Breast epithelium (tissue), 4 donors: ENCODE results near the gene FKRP. TPM values are rescaled to one million over a fixed set of nuclear protein-coding genes. Genes with fewer than 3 reads are reported as not detected.
"Not testable (repeated sequence)": the region's sequence is repeated elsewhere in the genome, so short reads cannot be mapped to it uniquely, and the experiment has no call there.

ENCODE experiments used
- DNase-seq, 2 donors: peaks; one replicate each; pipeline ENCODE4 v3.0.0-alpha.2; 2019; ENCODE audit warnings: low spot score in 2 of 2
- H3K27ac ChIP-seq, 2 donors: fragments of 200-600 bp; sonication (generic) in 1 of 2; one replicate each; pipeline ENCODE4 v1.5.1; 2016 to 2019; ENCODE audit warnings: mild to moderate bottlenecking in 1 of 2
- H3K27me3 ChIP-seq, 2 donors: fragments of 200-600 bp; sonication (generic) in 1 of 2; one replicate each; pipeline versions ENCODE4 v1.5.1 to v1.6.0; 2017 to 2019; ENCODE audit warnings: control low read depth in 1 of 2, mild to moderate bottlenecking in 1 of 2
- H3K36me3 ChIP-seq: fragments of 200-600 bp; one replicate; pipeline ENCODE4 v1.5.1; 2019
- H3K4me1 ChIP-seq, 2 donors: fragments of 200-600 bp; sonication (generic); one replicate each; pipeline ENCODE4 v1.5.1; 2016 to 2019; ENCODE audit warnings: control low read depth in 1 of 2
- H3K4me3 ChIP-seq, 3 donors: fragments of 200-600 bp; sonication (generic); 1 replicate in 2 of 3; 2 replicates in 1 of 3; pipeline ENCODE4 v1.5.1; 2016 to 2019; ENCODE audit warnings: mild to moderate bottlenecking in 3 of 3, moderate library complexity in 2 of 3
- H3K9me3 ChIP-seq, 2 donors: fragments of 200-600 bp; sonication (generic) in 1 of 2; one replicate each; pipeline ENCODE4 v1.5.1; 2016 to 2019; ENCODE audit warnings: control low read depth in 1 of 2
- POLR2A ChIP-seq: fragments of 450-650 bp; IDR thresholded peaks from one replicate; pipeline ENCODE4 v1.6.1; 2016; ENCODE audit warnings: antibody characterized with exemption, mild to moderate bottlenecking, moderate library complexity
- POLR2AphosphoS5 ChIP-seq, 3 donors: sonication (generic); formaldehyde crosslinking; IDR thresholded peaks; one replicate each; pipeline ENCODE4 v1.6.1; 2017; ENCODE audit warnings: antibody characterized with exemption in 3 of 3
- intact Hi-C: fragments of 100-400 bp; cut with DNase I; formaldehyde crosslinking; loops from one replicate; pipeline ENCODE4 v1.15.1; 2023; ENCODE audit warnings: low total_unique reads
- total RNA-seq, 3 donors: library from RNA; depleted of rRNA; stranded (reverse); fragments of >200 nt; gene quantifications; one replicate each; pipeline ENCODE4 v1.1.0, GENCODE V29; 2016
- TF ChIP-seq, protein P1 (sequence below), 3 donors: fragments of 450-650 bp; IDR thresholded peaks; one replicate each; pipeline ENCODE4 v1.5.1; 2016 to 2017; ENCODE audit warnings: antibody characterized with exemption in 3 of 3, mild to moderate bottlenecking in 3 of 3, moderate library complexity in 3 of 3

Gene FKRP
- total RNA-seq, 3 donors from 2014 or later, result 11.4 to 23.1 (median 12.1) TPM

DNA sequence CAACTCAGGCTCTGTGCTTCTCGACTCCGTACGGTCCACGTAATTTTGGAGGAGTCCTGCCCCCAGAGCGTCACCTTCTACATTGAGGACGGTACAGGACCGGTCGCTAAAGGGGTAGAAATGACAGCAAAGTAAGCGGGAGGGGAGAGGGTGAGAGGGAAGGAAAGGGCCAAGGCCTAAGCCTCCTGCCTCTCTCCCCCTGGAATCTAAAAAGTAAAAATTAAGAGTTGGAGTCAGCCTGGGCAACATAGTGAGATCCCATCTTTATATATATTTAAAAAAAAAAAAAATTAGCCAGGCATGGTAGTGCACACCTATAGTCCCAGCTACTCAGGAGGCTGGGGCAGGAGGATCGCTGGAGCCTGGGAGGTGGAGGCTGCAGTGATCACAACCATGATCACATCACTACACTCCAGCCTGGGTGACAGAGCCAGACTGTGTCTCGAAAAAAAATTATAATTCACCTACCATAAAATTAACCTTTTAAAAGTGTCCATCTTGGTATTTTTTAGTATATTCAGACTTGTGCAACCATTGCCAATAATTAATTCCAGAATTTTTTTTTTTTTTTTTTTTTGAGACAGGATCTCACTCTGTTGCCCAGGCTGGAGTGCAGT, 29.9 kb downstream of the FKRP start:
- intact Hi-C loops, result no loop called here
- no peak overlapping the region for H3K27ac ChIP-seq
- H3K4me3 ChIP-seq, result no peak overlapping the region
- no peaks in the 10 kb centered on the region for H3K4me1 ChIP-seq
- H3K9me3 ChIP-seq, result no peaks in the 10 kb centered on the region
- TF ChIP-seq POLR2AphosphoS5 (IDR thresholded peaks at IDR 0.05), result no peak
- TF ChIP-seq, protein P1, sequence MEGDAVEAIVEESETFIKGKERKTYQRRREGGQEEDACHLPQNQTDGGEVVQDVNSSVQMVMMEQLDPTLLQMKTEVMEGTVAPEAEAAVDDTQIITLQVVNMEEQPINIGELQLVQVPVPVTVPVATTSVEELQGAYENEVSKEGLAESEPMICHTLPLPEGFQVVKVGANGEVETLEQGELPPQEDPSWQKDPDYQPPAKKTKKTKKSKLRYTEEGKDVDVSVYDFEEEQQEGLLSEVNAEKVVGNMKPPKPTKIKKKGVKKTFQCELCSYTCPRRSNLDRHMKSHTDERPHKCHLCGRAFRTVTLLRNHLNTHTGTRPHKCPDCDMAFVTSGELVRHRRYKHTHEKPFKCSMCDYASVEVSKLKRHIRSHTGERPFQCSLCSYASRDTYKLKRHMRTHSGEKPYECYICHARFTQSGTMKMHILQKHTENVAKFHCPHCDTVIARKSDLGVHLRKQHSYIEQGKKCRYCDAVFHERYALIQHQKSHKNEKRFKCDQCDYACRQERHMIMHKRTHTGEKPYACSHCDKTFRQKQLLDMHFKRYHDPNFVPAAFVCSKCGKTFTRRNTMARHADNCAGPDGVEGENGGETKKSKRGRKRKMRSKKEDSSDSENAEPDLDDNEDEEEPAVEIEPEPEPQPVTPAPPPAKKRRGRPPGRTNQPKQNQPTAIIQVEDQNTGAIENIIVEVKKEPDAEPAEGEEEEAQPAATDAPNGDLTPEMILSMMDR (IDR thresholded peaks at IDR 0.05), result no peak
- TF ChIP-seq POLR2A, result no peak
- no peaks in the 10 kb centered on the region for H3K27me3 ChIP-seq
- no peak for DNase-seq
- peaks cover 12% of the 10 kb centered on the region for H3K36me3 ChIP-seq

DNA sequence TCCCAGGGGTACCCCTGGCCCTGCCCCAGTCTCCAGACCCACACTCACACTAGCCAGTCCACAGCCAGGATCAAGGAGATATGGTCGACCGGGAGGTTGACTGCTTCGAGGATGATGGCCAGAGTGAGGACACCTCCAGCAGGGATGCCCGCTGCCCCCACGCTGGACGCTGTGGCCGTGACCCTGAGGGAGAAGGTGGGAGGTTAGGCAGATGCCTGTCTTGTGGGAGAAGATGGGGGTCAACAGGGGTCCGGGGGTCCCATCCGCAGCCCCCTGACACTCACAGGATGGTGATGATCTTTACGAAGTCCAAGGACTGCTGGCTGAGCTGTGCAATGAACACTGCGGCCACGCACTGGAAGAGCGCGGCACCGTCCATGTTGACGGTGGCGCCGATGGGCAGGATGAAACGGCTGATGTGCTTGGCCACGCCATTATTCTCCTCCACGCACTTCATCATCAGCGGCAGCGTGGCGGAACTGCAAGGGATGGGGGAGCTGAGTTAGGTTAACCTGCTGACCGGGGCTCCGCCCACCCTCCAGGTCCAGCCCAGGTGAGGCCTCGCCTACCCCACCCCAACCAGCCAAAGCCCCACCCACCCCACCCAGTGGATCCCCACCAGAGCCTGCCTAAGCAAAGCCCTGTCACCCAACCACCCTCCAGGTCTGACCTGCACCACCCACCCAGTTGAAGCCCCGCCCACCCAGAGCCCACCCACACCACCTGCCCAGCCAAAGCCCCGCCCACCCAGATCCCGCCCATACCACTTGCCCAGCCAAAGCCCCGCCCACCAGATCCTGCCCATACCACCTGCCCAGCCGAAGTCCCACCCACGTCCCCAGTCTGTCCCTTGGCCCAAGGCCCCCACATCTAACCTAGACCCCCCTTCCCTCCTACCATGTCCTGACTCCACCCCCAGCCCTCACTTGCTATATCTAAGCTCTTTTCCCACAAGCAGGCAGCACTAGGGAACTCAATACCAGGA, 31.4 kb downstream of the FKRP start:
- H3K9me3 ChIP-seq, result no peaks in the 10 kb centered on the region
- TF ChIP-seq POLR2AphosphoS5 (IDR thresholded peaks at IDR 0.05) (no peak), POLR2A (no peak)
- TF ChIP-seq, protein P1 (IDR thresholded peaks at IDR 0.05), result no peak
- no peaks in the 10 kb centered on the region for H3K4me1 ChIP-seq
- H3K27me3 ChIP-seq, result no peaks in the 10 kb centered on the region
- H3K27ac ChIP-seq, result peak overlapping the region; percentile 12 to 57
- no peak for DNase-seq
- H3K4me3 ChIP-seq, result no peak overlapping the region
- H3K36me3 ChIP-seq, result peaks cover 12% of the 10 kb centered on the region
- intact Hi-C loops, result no loop called here

DNA sequence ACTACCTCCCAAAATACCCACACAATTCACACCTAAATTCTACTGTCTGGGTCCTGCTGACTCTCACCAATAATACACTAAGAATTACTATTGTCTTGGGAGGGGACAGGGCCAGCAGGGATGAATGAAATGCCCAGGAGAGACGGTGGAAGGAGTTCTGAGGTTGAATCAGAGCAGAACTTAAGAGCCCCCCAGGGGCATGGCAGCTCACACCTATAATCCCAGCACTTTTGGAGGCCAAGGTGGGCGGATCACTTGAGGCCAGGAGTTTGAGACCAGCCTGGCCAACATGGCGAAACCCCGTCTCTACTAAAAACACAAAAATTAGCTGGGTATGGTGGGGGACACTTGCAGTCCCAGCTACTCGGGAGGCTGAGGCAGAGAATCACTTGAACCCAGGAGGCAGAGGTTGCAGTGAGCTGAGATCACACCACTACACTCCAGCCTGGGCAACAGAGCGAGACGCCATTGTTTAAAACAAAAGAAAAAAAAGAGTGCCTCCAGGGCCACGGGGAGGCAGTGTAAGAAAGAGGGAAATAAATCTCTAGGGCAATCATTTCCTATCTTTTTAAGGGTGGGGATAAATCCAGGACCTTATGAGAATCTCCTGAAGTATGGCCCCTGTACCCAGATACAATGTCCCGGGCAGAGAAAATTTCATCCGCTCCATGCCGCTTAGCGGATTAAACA, 32.2 kb downstream of the FKRP start:
- not testable (repeated sequence) for DNase-seq

DNA sequence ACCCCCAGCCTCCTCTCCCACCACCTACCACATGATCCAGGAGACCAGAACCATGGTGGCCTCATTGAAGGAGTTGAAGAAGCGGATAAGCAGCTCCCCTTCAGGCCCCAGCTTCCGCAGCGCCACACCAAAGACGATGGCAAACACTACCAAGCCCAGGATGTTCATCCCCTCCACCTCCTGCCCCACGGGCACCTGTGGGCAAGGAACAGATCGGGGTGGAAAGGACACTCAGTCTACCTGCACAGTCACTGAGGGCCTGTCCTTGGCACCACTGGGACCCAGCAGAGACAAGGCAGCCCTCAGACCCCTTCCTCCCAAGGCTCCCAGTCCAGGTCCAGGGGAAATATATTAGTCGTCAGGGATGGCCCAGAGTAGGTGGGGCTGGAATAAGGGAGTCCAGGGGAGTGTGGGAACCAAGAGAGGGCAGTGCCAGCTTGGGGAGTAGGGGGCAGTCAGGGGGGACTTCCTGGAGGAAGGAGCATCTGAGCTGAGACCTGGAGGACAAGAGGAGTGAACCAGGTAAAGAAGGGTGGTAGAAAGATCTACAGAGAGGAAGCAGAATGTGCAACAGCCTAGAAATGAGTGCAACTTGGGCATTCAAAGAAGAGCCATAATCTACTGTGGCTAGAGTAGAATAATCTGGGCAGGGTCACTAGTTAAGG, 36.6 kb downstream of the FKRP start:
- no peak for DNase-seq
- no peak for TF ChIP-seq POLR2A
- TF ChIP-seq, protein P1 (IDR thresholded peaks at IDR 0.05), result no peak
- no peak for TF ChIP-seq POLR2AphosphoS5 (IDR thresholded peaks at IDR 0.05)
- no peak overlapping the region for H3K4me3 ChIP-seq
- H3K36me3 ChIP-seq, result no peaks in the 10 kb centered on the region
- peaks cover 8 to 15% of the 10 kb centered on the region in 2 donors for H3K4me1 ChIP-seq
- peak overlapping the region; percentile 19 to 43 for H3K27ac ChIP-seq
- no peaks in the 10 kb centered on the region for H3K9me3 ChIP-seq
- intact Hi-C loops, result no loop called here
- H3K27me3 ChIP-seq, result no peaks in the 10 kb centered on the region

More for the DNA sequence above, 32.2 kb downstream of the FKRP start:
- Histone ChIP-seq H3K36me3 (peaks cover 12% of the 10 kb centered on the region), H3K27ac (peak overlapping the region; percentile 25 to 57)
- H3K27me3 ChIP-seq, H3K4me3 ChIP-seq, H3K9me3 ChIP-seq, H3K4me1 ChIP-seq, intact Hi-C loops: not testable (repeated sequence)

DNA sequence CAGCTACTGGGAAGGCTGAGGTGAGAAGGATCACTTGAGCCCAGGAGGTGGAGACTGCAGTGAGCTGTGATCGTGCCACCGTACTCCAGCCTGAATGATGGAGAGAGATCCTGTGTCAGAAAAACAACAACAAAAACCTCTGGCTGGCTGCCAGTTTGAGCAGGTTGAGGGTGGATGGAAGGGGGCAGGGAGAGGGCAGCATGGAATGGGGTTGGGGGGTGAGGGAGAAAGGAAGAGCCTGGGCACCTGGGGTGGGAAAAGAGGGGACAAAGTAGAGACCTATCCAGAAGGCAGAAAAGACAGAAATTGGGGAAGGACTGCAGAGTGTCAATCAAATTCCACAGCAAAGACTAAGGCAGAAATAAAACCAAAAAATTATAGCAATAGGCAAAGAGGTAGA, 37.8 kb downstream of the FKRP start:
- Histone ChIP-seq H3K27ac (peak overlapping the region; percentile 90 to 93), H3K4me1 (peaks cover 8 to 15% of the 10 kb centered on the region in 2 donors), H3K36me3 (no peaks in the 10 kb centered on the region), H3K4me3 (peak overlapping the region in 2 of 3 donors; percentile 94 to 95), H3K27me3 (no peaks in the 10 kb centered on the region), H3K9me3 (no peaks in the 10 kb centered on the region)
- DNase-seq, result no peak
- intact Hi-C loops, result no loop called here
- no peak for TF ChIP-seq POLR2AphosphoS5 (IDR thresholded peaks at IDR 0.05)
